GM18858 (cell line): Measurements from ENCODE around the gene CT45A2.
"Not testable (repeated sequence)": the region's sequence is repeated elsewhere in the genome, so short reads cannot be mapped to it uniquely, and the experiment has no call there.

ENCODE experiments used
- ATAC-seq: cut with Tn5 transposase; IDR thresholded peaks from one replicate; pipeline ENCODE4 v1.9.1; 2021; ENCODE audit not compliant: unreplicated experiment

CT45A2 gene, protein sequence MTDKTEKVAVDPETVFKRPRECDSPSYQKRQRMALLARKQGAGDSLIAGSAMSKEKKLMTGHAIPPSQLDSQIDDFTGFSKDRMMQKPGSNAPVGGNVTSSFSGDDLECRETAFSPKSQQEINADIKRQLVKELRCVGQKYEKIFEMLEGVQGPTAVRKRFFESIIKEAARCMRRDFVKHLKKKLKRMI

DNA sequence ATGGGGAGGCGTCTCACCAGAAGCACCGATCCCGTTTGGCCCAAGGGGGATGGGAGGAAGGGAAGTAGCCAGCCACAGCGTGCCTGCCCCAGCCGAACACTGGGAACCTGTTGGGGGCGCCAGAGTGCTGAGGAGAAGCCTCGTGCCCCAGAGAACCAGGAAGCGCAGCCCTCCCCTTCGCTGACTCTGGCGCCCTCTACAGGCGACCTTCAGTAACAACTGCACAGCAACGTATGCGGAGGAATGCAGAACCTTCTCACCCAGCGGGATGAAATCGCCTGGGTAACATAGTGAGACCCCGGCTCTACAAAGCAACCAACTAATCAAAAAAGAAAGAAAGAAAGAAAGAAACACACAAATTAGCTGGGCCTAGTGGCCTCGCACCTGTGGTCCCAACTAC is at the start of gene CT45A2:
CT45A2 (minus strand) TSS at position 101 of the 400 bp plus-strand sequence. CDS start 3,747 bp downstream, outside the sequence.
- ATAC-seq: not testable (repeated sequence)

DNA sequence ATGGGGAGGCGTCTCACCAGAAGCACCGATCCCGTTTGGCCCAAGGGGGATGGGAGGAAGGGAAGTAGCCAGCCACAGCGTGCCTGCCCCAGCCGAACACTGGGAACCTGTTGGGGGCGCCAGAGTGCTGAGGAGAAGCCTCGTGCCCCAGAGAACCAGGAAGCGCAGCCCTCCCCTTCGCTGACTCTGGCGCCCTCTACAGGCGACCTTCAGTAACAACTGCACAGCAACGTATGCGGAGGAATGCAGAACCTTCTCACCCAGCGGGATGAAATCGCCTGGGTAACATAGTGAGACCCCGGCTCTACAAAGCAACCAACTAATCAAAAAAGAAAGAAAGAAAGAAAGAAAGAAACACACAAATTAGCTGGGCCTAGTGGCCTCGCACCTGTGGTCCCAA is 34.6 kb upstream of the CT45A2 start, which contains the start of gene CT45A8:
CT45A8 (minus strand) TSS at position 101 of the 400 bp plus-strand sequence. CDS start 3,755 bp downstream, outside the sequence.
- ATAC-seq: not testable (repeated sequence)

DNA sequence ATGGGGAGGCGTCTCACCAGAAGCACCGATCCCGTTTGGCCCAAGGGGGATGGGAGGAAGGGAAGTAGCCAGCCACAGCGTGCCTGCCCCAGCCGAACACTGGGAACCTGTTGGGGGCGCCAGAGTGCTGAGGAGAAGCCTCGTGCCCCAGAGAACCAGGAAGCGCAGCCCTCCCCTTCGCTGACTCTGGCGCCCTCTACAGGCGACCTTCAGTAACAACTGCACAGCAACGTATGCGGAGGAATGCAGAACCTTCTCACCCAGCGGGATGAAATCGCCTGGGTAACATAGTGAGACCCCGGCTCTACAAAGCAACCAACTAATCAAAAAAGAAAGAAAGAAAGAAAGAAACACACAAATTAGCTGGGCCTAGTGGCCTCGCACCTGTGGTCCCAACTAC is 17.4 kb upstream of the CT45A2 start, which contains the start of gene CT45A7:
CT45A7 (minus strand) TSS at position 101 of the 400 bp plus-strand sequence. CDS start 3,747 bp downstream, outside the sequence.
- ATAC-seq: not testable (repeated sequence)

DNA sequence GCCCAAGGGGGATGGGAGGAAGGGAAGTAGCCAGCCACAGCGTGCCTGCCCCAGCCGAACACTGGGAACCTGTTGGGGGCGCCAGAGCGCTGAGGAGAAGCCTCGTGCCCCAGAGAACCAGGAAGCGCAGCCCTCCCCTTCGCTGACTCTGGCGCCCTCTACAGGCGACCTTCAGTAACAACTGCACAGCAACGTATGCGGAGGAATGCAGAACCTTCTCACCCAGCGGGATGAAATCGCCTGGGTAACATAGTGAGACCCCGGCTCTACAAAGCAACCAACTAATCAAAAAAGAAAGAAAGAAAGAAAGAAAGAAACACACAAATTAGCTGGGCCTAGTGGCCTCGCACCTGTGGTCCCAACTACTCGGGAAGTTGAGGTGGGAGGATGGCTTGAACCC is 17.1 kb downstream of the CT45A2 start, which contains the start of gene CT45A6:
CT45A6 (minus strand) TSS at position 101 of the 400 bp plus-strand sequence. CDS start 3,794 bp downstream, outside the sequence.
- ATAC-seq: not testable (repeated sequence)

DNA sequence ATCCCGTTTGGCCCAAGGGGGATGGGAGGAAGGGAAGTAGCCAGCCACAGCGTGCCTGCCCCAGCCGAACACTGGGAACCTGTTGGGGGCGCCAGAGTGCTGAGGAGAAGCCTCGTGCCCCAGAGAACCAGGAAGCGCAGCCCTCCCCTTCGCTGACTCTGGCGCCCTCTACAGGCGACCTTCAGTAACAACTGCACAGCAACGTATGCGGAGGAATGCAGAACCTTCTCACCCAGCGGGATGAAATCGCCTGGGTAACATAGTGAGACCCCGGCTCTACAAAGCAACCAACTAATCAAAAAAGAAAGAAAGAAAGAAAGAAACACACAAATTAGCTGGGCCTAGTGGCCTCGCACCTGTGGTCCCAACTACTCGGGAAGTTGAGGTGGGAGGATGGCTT is 34.4 kb downstream of the CT45A2 start, which contains the start of gene CT45A5:
CT45A5 (minus strand) TSS at position 101 of the 400 bp plus-strand sequence. CDS start 3,774 bp downstream, outside the sequence.
- not testable (repeated sequence) for ATAC-seq

DNA sequence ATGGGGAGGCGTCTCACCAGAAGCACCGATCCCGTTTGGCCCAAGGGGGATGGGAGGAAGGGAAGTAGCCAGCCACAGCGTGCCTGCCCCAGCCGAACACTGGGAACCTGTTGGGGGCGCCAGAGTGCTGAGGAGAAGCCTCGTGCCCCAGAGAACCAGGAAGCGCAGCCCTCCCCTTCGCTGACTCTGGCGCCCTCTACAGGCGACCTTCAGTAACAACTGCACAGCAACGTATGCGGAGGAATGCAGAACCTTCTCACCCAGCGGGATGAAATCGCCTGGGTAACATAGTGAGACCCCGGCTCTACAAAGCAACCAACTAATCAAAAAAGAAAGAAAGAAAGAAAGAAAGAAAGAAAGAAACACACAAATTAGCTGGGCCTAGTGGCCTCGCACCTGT is 51.7 kb downstream of the CT45A2 start, which contains the start of gene CT45A3:
CT45A3 (minus strand) TSS at position 101 of the 400 bp plus-strand sequence. CDS start 3,747 bp downstream, outside the sequence.
- not testable (repeated sequence) for ATAC-seq
